Adrenal gland (tissue), 12 donors: ENCODE measurements around the gene FARP1. TPM values are rescaled to one million over a fixed set of nuclear protein-coding genes. Genes with fewer than 3 reads are reported as not detected.

Source experiments
- DNase-seq, 7 donors: peaks; one replicate each; pipeline ENCODE4 v3.0.0-alpha.2; 2019 to 2020
- H3K27ac ChIP-seq, 5 donors: fragments of 200-600 bp; sonication (generic) in 4 of 5; 1 replicate in 3 of 5; 2 replicates in 2 of 5; pipeline versions ENCODE4 v1.5.1 to v1.8.0; 2016 to 2020; ENCODE audit warnings: mild to moderate bottlenecking in 1 of 5
- H3K27me3 ChIP-seq: fragments of 200-600 bp; 2 replicates; pipeline ENCODE4 v1.8.0; 2021
- H3K36me3 ChIP-seq, 2 donors: fragments of 200-600 bp; replicated peaks in 1 of 2; 1 replicate in 1 of 2; 2 replicates in 1 of 2; pipeline versions ENCODE4 v1.5.1 to v1.8.0; 2018 to 2022
- H3K4me1 ChIP-seq, 2 donors: fragments of 200-600 bp; replicated peaks in 1 of 2; 1 replicate in 1 of 2; 2 replicates in 1 of 2; pipeline versions ENCODE4 v1.5.1 to v1.8.0; 2018 to 2021
- H3K4me3 ChIP-seq, 4 donors: fragments of 200-600 bp; sonication (generic) in 3 of 4; one replicate each; pipeline ENCODE4 v1.5.1; 2016 to 2018
- H3K9me3 ChIP-seq, 3 donors: fragments of 200-600 bp; sonication (generic) in 1 of 3; replicated peaks in 1 of 3; 1 replicate in 2 of 3; 2 replicates in 1 of 3; pipeline versions ENCODE4 v1.5.1 to v1.8.0; 2016 to 2021
- CTCF ChIP-seq, 6 experiments: fragments of 450-650 bp in 4 of 6; fragments of 200-600 bp in 2 of 6; sonication (generic) in 1 of 6; IDR thresholded peaks; 1 replicate in 5 of 6; 2 replicates in 1 of 6; pipeline versions ENCODE4 v1.5.1 to v1.8.0; 2016 to 2021; ENCODE audit warnings: antibody characterized with exemption in 6 of 6, mild to moderate bottlenecking in 2 of 6, moderate library complexity in 1 of 6
- POLR2A ChIP-seq, 2 donors: fragments of 450-650 bp; IDR thresholded peaks; one replicate each; pipeline ENCODE4 v1.6.1; 2017; ENCODE audit warnings: antibody characterized with exemption in 2 of 2, mild to moderate bottlenecking in 2 of 2, moderate library complexity in 1 of 2
- WGBS, 4 donors: extraction: QIAGEN DNeasy Blood & Tissue Kit in 2 of 4; methylation state at CpG; one replicate each; pipeline versions ENCODE4 v1.1.5 to v1.1.7; 2013 to 2017; 5-methylcytosine and 5-hydroxymethylcytosine counted together
- intact Hi-C, 2 donors: fragments of 100-400 bp; cut with DNase I; formaldehyde crosslinking; loops; one replicate each; pipeline versions ENCODE4 v1.14.1 to v1.15.0; 2022 to 2023
- polyA plus RNA-seq, 3 donors: library from polyadenylated mRNA; stranded (reverse); fragments of 200-250 nt in 2 of 3; fragments of 350-450 nt in 1 of 3; fragmentation: Illumina TruSeq in 1 of 3; extraction: RNeasy Lipid Tissue Mini Kit (QIAGEN cat#74804) in 1 of 3; gene quantifications; one replicate each; pipeline ENCODE4 v1.2.3, GENCODE V29; 2013 to 2014
- total RNA-seq, 9 donors: library from RNA; depleted of rRNA in 4 of 9; stranded (reverse); fragments of >200 nt in 4 of 9; fragments of 120-200 nt in 1 of 9; fragmentation: NEBNext Ultra II Directional in 1 of 9; extraction: Animal tissue kit (Norgen Biotek cat#: 25700) in 1 of 9; gene quantifications; one replicate each; pipeline versions ENCODE4 v1.1.0 to v1.2.4, GENCODE V29; 2013 to 2023
- donor health status: healthy with polysubstance abuse.
- donor health status: Bipolar disorder and iron deficiency.
- donor health status: DM: yes; HTN: yes; CAD: no.
- donor health status: DM: no; HTN: no; CAD: no.
- donor health status: DM: no; HTN: no; CAD: no.
- donor health status: DM: yes; HTN: yes; CAD: no.

Gene FARP1
- total and polyA plus RNA-seq, 12 donors: 27.1 to 304 (median 71.6) TPM

- Histone ChIP-seq H3K4me1 (peaks cover 18 to 29% of the 10 kb centered on the region in 2 donors), H3K36me3 (no peaks in the 10 kb centered on the region), H3K9me3 (no peaks in the 10 kb centered on the region), H3K4me3 (no peak overlapping the region), H3K27me3 (no peaks in the 10 kb centered on the region), H3K27ac (no peak overlapping the region)
- DNase-seq: no peak
- no peak for TF ChIP-seq POLR2A (IDR thresholded peaks at IDR 0.05)
- TF ChIP-seq CTCF (IDR thresholded peaks at IDR 0.05): no peak
- intact Hi-C loops: no loop called here
- 84 to 88% (median 85%) methylated on average over 6 of the region's 6 CpGs for WGBS, 4 donors
These were observed 78.3 kb downstream of the FARP1 start for GRCh38 chr13:98221234-98221633.

- WGBS, 4 donors: 89 to 93% (median 91%) methylated on average over 5 of the region's 5 CpGs
- DNase-seq: no peak
- Histone ChIP-seq H3K27me3 (no peaks in the 10 kb centered on the region), H3K4me1 (peaks cover 9 to 22% of the 10 kb centered on the region in 2 donors), H3K9me3 (no peaks in the 10 kb centered on the region), H3K27ac (no peak overlapping the region), H3K4me3 (no peak overlapping the region), H3K36me3 (no peaks in the 10 kb centered on the region)
- intact Hi-C loops: no loop called here
- TF ChIP-seq CTCF (IDR thresholded peaks at IDR 0.05): no peak
- no peak for TF ChIP-seq POLR2A (IDR thresholded peaks at IDR 0.05)
These were observed 79.2 kb downstream of the FARP1 start for GRCh38 chr13:98222081-98222554.

- no peak for TF ChIP-seq CTCF (IDR thresholded peaks at IDR 0.05)
- TF ChIP-seq POLR2A (IDR thresholded peaks at IDR 0.05): no peak
- Histone ChIP-seq H3K27me3 (no peaks in the 10 kb centered on the region), H3K36me3 (no peaks in the 10 kb centered on the region), H3K9me3 (no peaks in the 10 kb centered on the region), H3K27ac (no peak overlapping the region), H3K4me1 (peaks cover 9 to 22% of the 10 kb centered on the region in 2 donors), H3K4me3 (no peak overlapping the region)
- intact Hi-C loops: no loop called here
- WGBS, 4 donors: 80 to 90% (median 83%) methylated on average over 5 to 7 of the region's 7 CpGs
- DNase-seq: no peak
These were observed 79.9 kb downstream of the FARP1 start for GRCh38 chr13:98222816-98223215.

GRCh38 chr13:98223741-98224140 lies 80.8 kb downstream of the FARP1 start:
- Histone ChIP-seq H3K27ac (no peak overlapping the region), H3K4me1 (peaks cover 9 to 23% of the 10 kb centered on the region in 2 donors), H3K36me3 (no peaks in the 10 kb centered on the region), H3K4me3 (no peak overlapping the region), H3K9me3 (no peaks in the 10 kb centered on the region), H3K27me3 (no peaks in the 10 kb centered on the region)
- intact Hi-C loops: no loop called here
- DNase-seq: no peak
- no peak for TF ChIP-seq CTCF (IDR thresholded peaks at IDR 0.05)
- TF ChIP-seq POLR2A (IDR thresholded peaks at IDR 0.05): no peak
